Psoas muscle (tissue), 8 donors: ENCODE results near the gene ZFHX3. TPM values are rescaled to one million over a fixed set of nuclear protein-coding genes. Genes with fewer than 3 reads are reported as not detected.
A peak's percentile ranks its signal among the peaks of the same experiment; 100 is the strongest.

Source experiments
- ATAC-seq, 4 donors: fragments of 200-7000 bp; cut with Tn5 transposase; one replicate each; pipeline ENCODE4 v1.9.1; 2020; ENCODE audit warnings: moderate library complexity in 3 of 4, mild to moderate bottlenecking in 2 of 4
- DNase-seq, 2 donors: peaks; one replicate each; pipeline ENCODE4 v3.0.0-alpha.2; 2020
- H3K27ac ChIP-seq: fragments of 200-600 bp; one replicate; pipeline ENCODE4 v1.8.0; 2022
- H3K27me3 ChIP-seq, 3 donors: fragments of 200-600 bp in 1 of 3; one replicate each; pipeline versions ENCODE4 v1.6.1 to v1.8.0; 2013 to 2022; ENCODE audit warnings: low read length in 2 of 3, mild to moderate bottlenecking in 2 of 3, moderate library complexity in 1 of 3; ENCODE audit not compliant: insufficient read depth in 3 of 3
- H3K36me3 ChIP-seq, 2 donors: fragments of 200-600 bp in 1 of 2; one replicate each; pipeline versions ENCODE4 v1.6.1 to v1.8.0; 2013 to 2022; ENCODE audit warnings: low read depth in 1 of 2, mild to moderate bottlenecking in 1 of 2, moderate library complexity in 1 of 2; ENCODE audit not compliant: insufficient read depth in 1 of 2
- H3K4me1 ChIP-seq: fragments of 200-600 bp; one replicate; pipeline ENCODE4 v1.8.0; 2022
- H3K4me3 ChIP-seq: fragments of 200-600 bp; one replicate; pipeline ENCODE4 v1.8.0; 2022; ENCODE audit warnings: mild to moderate bottlenecking
- H3K9me3 ChIP-seq: fragments of 200-600 bp; one replicate; pipeline ENCODE4 v1.8.0; 2022
- WGBS, 3 donors: extraction: QIAGEN DNeasy Blood & Tissue Kit; methylation state at CpG; one replicate each; pipeline versions ENCODE4 v1.1.6 to v1.1.7; 2013; 5-methylcytosine and 5-hydroxymethylcytosine counted together
- intact Hi-C, 2 donors: fragments of 100-400 bp; cut with DNase I; formaldehyde crosslinking; loops; one replicate each; pipeline versions ENCODE4 v1.11.0 to v1.14.2; 2022
- polyA plus RNA-seq, 3 donors: library from polyadenylated mRNA; stranded (reverse); fragments of 200-250 nt; gene quantifications; one replicate each; pipeline ENCODE4 v1.2.3, GENCODE V29; 2013
- total RNA-seq, 4 donors: library from RNA; stranded (reverse); fragmentation: NEBNext Ultra II Directional in 2 of 4; extraction: Animal tissue kit (Norgen Biotek cat#: 25700) in 2 of 4; gene quantifications; one replicate each; pipeline versions ENCODE4 v1.2.1 to v1.2.4, GENCODE V29; 2021 to 2023
- TF ChIP-seq, protein P1 (sequence below): fragments of 200-600 bp; IDR thresholded peaks from one replicate; pipeline ENCODE4 v1.8.0; 2022; ENCODE audit warnings: antibody characterized with exemption
- donor health status: healthy with polysubstance abuse.
- donor health status: DM: no; HTN: no; CAD: no; lungs with moderate emphysema.
- donor health status: Bipolar disorder and iron deficiency.
- donor health status: healthy.
- donor health status: DM: yes; HTN: yes; CAD: no.
- donor health status: DM: no; HTN: no; CAD: no.
- donor health status: DM: no; HTN: no; CAD: no.
- donor health status: DM: yes; HTN: yes; CAD: no.

Gene ZFHX3
- total and polyA plus RNA-seq, 7 donors, result 3.3 to 36.9 (median 11.5) TPM

DNA sequence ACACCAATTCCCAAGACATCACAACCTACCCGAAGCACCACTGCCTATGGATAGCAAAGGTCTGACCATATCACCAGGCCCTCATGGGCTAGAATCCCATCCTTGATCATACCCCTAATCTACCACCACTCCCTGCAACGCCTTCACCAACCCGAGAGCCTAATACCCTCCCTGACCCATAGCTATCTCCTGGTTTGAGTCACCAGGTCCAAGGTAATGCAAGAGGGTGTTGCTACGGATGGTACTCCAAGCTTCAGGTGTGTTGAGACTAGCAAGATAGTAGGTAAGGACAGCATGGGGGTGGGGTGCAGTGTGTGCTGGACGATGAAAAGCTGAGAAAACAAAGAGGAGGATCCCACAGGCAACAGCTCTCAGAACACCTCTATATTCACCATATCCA, 258.0 kb downstream of the ZFHX3 start:
- intact Hi-C loops, result loop anchor here in 1 of 2 donors (10.0 kb wide), 2 partner anchors 55 to 125 kb away; no protein-coding TSS in a partner anchor
- TF ChIP-seq, protein P1, sequence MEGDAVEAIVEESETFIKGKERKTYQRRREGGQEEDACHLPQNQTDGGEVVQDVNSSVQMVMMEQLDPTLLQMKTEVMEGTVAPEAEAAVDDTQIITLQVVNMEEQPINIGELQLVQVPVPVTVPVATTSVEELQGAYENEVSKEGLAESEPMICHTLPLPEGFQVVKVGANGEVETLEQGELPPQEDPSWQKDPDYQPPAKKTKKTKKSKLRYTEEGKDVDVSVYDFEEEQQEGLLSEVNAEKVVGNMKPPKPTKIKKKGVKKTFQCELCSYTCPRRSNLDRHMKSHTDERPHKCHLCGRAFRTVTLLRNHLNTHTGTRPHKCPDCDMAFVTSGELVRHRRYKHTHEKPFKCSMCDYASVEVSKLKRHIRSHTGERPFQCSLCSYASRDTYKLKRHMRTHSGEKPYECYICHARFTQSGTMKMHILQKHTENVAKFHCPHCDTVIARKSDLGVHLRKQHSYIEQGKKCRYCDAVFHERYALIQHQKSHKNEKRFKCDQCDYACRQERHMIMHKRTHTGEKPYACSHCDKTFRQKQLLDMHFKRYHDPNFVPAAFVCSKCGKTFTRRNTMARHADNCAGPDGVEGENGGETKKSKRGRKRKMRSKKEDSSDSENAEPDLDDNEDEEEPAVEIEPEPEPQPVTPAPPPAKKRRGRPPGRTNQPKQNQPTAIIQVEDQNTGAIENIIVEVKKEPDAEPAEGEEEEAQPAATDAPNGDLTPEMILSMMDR, result no peak
- ATAC-seq (no peak), DNase-seq (no peak)
- H3K4me1 ChIP-seq, result no peaks in the 10 kb centered on the region
- no peaks in the 10 kb centered on the region for H3K9me3 ChIP-seq
- H3K4me3 ChIP-seq, result no peak overlapping the region
- no peak overlapping the region for H3K27ac ChIP-seq
- no peaks in the 10 kb centered on the region for H3K27me3 ChIP-seq
- WGBS, 3 donors, result 96 to 97% (median 97%) methylated on average over 5 of the region's 5 CpGs
- peaks cover 0 to 58% of the 10 kb centered on the region in 2 donors for H3K36me3 ChIP-seq

DNA sequence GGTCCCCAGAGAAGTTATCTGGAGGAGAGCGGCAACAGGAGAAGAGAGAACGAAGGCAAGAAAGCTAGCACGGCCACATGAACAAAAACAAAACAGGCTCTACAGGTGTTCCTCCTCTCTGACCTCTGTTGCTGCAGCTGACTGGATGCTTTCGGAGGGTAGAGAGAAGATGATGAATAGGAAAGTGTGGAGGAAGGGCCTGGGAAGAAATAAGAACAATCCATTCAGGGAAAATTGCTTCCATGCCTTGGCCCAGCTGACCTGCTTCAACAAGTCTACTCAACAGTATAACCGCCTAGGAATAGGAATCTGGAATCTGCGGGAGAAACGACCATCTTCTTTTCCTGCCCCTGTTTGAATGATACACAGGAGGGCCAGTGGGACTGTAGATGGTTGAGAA, 258.5 kb downstream of the ZFHX3 start:
- TF ChIP-seq, protein P1, result no peak
- H3K27ac ChIP-seq, result no peak overlapping the region
- H3K36me3 ChIP-seq, result peaks cover 0 to 54% of the 10 kb centered on the region in 2 donors
- DNase-seq, result no peak
- no peaks in the 10 kb centered on the region for H3K27me3 ChIP-seq
- H3K9me3 ChIP-seq, result no peaks in the 10 kb centered on the region
- no peaks in the 10 kb centered on the region for H3K4me1 ChIP-seq
- WGBS, 3 donors, result 95 to 96% (median 96%) methylated on average over 7 of the region's 7 CpGs
- no peak overlapping the region for H3K4me3 ChIP-seq
- intact Hi-C loops, result loop anchor here in 1 of 2 donors (10.0 kb wide), 2 partner anchors 55 to 125 kb away; no protein-coding TSS in a partner anchor
- ATAC-seq, result no peak

DNA sequence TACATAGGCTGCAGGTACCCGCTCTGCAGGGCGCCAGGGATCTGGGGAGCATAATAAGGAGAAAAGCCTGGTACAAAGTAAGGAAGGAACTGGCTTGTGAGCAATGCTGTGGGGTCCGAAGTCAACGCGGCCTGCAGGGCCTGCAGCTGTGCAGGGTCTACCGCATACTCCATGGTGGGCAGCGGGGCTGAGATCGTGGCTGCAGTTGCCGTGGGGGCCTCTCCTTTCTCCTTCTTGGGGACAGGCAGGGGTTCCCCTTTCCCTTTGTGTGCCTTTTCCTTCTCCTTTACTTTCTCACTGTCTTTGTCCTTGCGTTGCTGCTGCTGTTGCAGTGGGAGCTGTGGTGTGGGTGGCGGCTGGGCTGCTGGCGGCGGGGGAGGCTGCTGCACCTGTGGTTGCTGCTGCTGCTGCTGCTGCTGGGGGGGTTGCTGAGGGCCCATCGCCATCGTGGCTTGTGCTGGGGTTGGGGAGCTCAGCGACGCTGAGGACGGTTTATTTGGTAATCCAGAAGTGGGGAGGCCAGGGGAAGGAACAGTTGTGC, 259.6 kb downstream of the ZFHX3 start:
- WGBS, 3 donors, result 67 to 74% (median 72%) methylated on average over 18 of the region's 18 CpGs
- no peaks in the 10 kb centered on the region for H3K4me1 ChIP-seq
- no peak for DNase-seq
- H3K36me3 ChIP-seq, result peaks cover 0 to 43% of the 10 kb centered on the region in 2 donors
- TF ChIP-seq, protein P1, result no peak
- no peak overlapping the region for H3K27ac ChIP-seq
- H3K9me3 ChIP-seq, result no peaks in the 10 kb centered on the region
- ATAC-seq, result no peak
- intact Hi-C loops, result loop anchor here in 1 of 2 donors (10.0 kb wide), 2 partner anchors 56 to 124 kb away; no protein-coding TSS in a partner anchor
- no peaks in the 10 kb centered on the region for H3K27me3 ChIP-seq
- peak overlapping the region; percentile 50 for H3K4me3 ChIP-seq

DNA sequence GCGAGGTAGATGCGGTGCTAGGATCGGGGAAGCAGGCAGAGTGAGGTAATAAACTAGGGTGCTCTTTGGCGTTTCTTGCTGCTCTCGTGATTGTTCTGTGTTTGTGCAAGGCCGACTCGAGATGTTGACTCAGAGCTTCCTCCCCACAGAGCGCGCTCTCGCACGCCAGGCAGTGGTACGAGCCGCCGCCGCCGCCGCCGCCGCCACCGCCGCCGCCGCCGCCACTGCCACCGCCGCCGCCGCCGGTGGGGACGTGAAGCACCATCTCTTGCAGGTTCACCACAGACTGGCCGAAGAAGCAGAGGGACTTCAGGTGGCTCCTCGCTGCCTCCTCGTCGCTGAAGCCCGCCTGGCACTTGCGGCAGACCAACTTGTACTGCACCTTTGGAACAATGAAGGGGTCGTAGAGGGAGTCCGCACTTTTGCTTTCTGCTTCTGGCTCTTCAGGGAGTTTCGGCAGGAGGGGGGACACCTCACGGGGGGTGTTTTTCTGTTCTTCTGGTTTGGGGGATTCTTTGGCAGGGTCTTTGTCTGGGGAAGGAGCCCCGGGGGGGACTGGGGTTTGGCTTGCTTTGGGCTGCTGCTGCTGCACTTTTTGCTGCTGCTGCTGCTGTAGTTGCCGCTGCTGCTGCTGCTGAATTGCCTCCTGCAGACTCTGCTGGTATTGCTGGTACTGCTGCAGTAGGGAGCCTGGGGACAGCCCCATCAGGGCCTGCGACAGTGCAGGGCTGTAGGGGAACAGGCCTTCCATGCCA, 260.2 kb downstream of the ZFHX3 start:
- peak; percentile 23 to 69 (median 60) for ATAC-seq
- no peaks in the 10 kb centered on the region for H3K27me3 ChIP-seq
- TF ChIP-seq, protein P1, result no peak
- H3K4me3 ChIP-seq, result peak overlapping the region; percentile 50
- peak; percentile 53 to 74 for DNase-seq
- intact Hi-C loops, result loop anchor here in 1 of 2 donors (10.0 kb wide), 2 partner anchors 57 to 123 kb away; no protein-coding TSS in a partner anchor
- H3K27ac ChIP-seq, result peak overlapping the region; percentile 26
- H3K9me3 ChIP-seq, result no peaks in the 10 kb centered on the region
- 38 to 56% (median 38%) methylated on average over 35 to 43 of the region's 43 CpGs for WGBS, 3 donors
- H3K36me3 ChIP-seq, result peaks cover 0 to 36% of the 10 kb centered on the region in 2 donors
- H3K4me1 ChIP-seq, result no peaks in the 10 kb centered on the region
